Left colon (tissue), 2 donors: ENCODE measurements around the gene TMEM219. TPM values are rescaled to one million over a fixed set of nuclear protein-coding genes. Genes with fewer than 3 reads are reported as not detected.
"Not testable (repeated sequence)": the region's sequence is repeated elsewhere in the genome, so short reads cannot be mapped to it uniquely, and the experiment has no call there.

ENCODE experiments used
- ATAC-seq: fragments of 200-7000 bp; cut with Tn5 transposase; one replicate; pipeline ENCODE4 v1.9.1; 2020; ENCODE audit warnings: mild to moderate bottlenecking, moderate library complexity
- DNase-seq, 2 donors: peaks; one replicate each; pipeline ENCODE4 v3.0.0-alpha.2; 2020
- intact Hi-C, 2 donors: fragments of 100-400 bp; cut with DNase I in 1 of 2; cut with micrococcal nuclease in 1 of 2; formaldehyde crosslinking; loops; one replicate each; pipeline versions ENCODE4 v1.11.2 to v1.14.0; 2022; cut with DNase I, micrococcal nuclease
- total RNA-seq, 2 donors: library from RNA; stranded (reverse); fragmentation: NEBNext Ultra II Directional; extraction: Animal tissue kit (Norgen Biotek cat#: 25700); gene quantifications; one replicate each; pipeline ENCODE4 v1.2.1, GENCODE V29; 2021
- donor health status: DM: no; HTN: no; CAD: no.
- donor health status: DM: yes; HTN: yes; CAD: no.

Gene TMEM219
- total RNA-seq, 2 donors from 2014 or later = 187 to 192 TPM

GRCh38 chr16:29943846-29944799 lies 17.8 kb upstream of the TMEM219 start:
- DNase-seq = peak; percentile 63 to 82
- ATAC-seq = peak; percentile 94
- intact Hi-C loops = no loop called here

- ATAC-seq (no peak), DNase-seq (no peak)
- intact Hi-C loops = no loop called here
These were observed 14.0 kb upstream of the TMEM219 start for GRCh38 chr16:29947897-29948296.

- ATAC-seq = no peak
- DNase-seq = no peak
- intact Hi-C loops = no loop called here
These were observed 10.9 kb upstream of the TMEM219 start for GRCh38 chr16:29950806-29951461.

- intact Hi-C loops = no loop called here
- ATAC-seq (no peak), DNase-seq (no peak)
These were observed 10.1 kb upstream of the TMEM219 start for GRCh38 chr16:29951625-29952365.

GRCh38 chr16:29958756-29959155 lies 3.1 kb upstream of the TMEM219 start:
- intact Hi-C loops = no loop called here
- no peak for ATAC-seq
- no peak for DNase-seq

GRCh38 chr16:29959293-29959692 lies 2.6 kb upstream of the TMEM219 start:
- intact Hi-C loops = no loop called here
- no peak for ATAC-seq
- no peak for DNase-seq

GRCh38 chr16:29959821-29960220 lies 2.1 kb upstream of the TMEM219 start:
- DNase-seq, ATAC-seq, intact Hi-C loops: not testable (repeated sequence)

- intact Hi-C loops = no loop called here
- DNase-seq (no peak), ATAC-seq (no peak)
These were observed 776 bp upstream of the TMEM219 start for GRCh38 chr16:29961127-29961478.

- intact Hi-C loops = no loop called here
- peak; percentile 38 to 47 for DNase-seq
These were observed 590 bp downstream of the TMEM219 start for GRCh38 chr16:29962344-29962994.

GRCh38 chr16:29963021-29963743 lies 1.3 kb downstream of the TMEM219 start:
- no peak for ATAC-seq
- DNase-seq = peak in 1 of 2 donors; percentile 26
- intact Hi-C loops = no loop called here

More at GRCh38 chr16:29962344-29962994, 590 bp downstream of the TMEM219 start:
- ATAC-seq = peak; percentile 65

GRCh38 chr16:29968205-29968604 lies 6.3 kb downstream of the TMEM219 start:
- intact Hi-C loops = no loop called here

GRCh38 chr16:29971304-29971703 lies 9.4 kb downstream of the TMEM219 start:
- intact Hi-C loops = loop anchor here in 1 of 2 donors (10.0 kb wide), 1 partner anchor 47 kb away; the partner anchor contains the start of gene KCTD13
- no peak for DNase-seq
- no peak for ATAC-seq

More at GRCh38 chr16:29968205-29968604, 6.3 kb downstream of the TMEM219 start:
- DNase-seq (no peak), ATAC-seq (no peak)

GRCh38 chr16:29972500-29972899 lies 10.6 kb downstream of the TMEM219 start:
- ATAC-seq = no peak
- intact Hi-C loops = loop anchor here in 1 of 2 donors (10.0 kb wide), 1 partner anchor 48 kb away; the partner anchor contains the start of gene KCTD13
- no peak for DNase-seq

- ATAC-seq = no peak
- intact Hi-C loops = loop anchor here in 1 of 2 donors (10.0 kb wide), 1 partner anchor 48 kb away; the partner anchor contains the start of gene KCTD13
These were observed 11.1 kb downstream of the TMEM219 start for GRCh38 chr16:29972992-29973383.

GRCh38 chr16:29973384-29974246 lies 11.7 kb downstream of the TMEM219 start, which contains the start of gene TAOK2:
Gene TAOK2 (plus strand): TSS chr16:29973868. CDS start chr16:29977773, 3,905 bp downstream.
- intact Hi-C loops = loop anchor here in 1 of 2 donors (10.0 kb wide), 1 partner anchor 49 kb away; the partner anchor contains the start of gene KCTD13
- ATAC-seq (peak; percentile 96), DNase-seq (peak; percentile 96 to 98)

More at GRCh38 chr16:29972992-29973383, 11.1 kb downstream of the TMEM219 start:
- DNase-seq = no peak

- peak in 1 of 2 donors; percentile 36 for DNase-seq
- intact Hi-C loops = loop anchor here in 1 of 2 donors (10.0 kb wide), 1 partner anchor 50 kb away; the partner anchor contains the start of gene KCTD13
- peak; percentile 8 for ATAC-seq
These were observed 12.6 kb downstream of the TMEM219 start for GRCh38 chr16:29974291-29975133.
